ENCODE results near the gene SFMBT2.
"Not testable (repeated sequence)": the region's sequence is repeated elsewhere in the genome, so short reads cannot be mapped to it uniquely, and the experiment has no call there.

The SFMBT2 gene

DNA sequence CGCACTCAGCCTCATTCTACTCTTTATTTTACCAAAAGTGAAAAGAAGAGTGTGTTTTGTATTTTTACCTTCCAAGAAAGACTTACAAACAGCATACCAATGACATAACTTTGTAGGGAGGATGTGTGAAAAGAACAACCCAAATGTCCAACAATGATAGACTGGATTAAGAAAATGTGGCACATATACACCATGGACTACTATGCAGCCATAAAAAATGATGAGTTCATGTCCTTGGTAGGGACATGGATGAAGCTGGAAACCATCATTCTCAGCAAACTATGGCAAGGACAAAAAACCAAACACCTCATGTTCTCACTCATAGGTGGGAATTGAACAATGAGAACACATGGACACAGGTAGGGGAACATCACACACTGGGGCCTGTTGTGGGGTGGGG is 228.5 kb downstream of the SFMBT2 start:
- not testable (repeated sequence) for DNase-seq (ENCODE audit: low read depth)

DNA sequence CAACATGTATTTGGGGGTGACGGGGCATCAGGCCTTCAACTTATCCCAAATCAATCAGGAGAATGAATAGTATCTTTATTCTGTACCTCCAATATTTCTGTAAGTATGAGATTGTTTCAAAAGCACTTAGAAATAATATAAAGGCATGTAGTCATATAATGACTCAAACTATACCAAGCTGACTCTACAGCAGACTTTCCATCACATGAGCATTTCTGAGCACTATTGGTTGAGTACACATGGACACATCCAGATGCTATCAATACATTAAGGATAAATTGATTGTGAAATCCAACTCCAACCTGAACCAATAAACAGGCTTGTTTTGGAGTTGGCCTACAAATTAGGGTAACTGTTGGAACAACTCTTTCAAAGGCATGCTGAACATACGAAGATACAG is 229.4 kb downstream of the SFMBT2 start:
- DNase-seq (ENCODE audit: low read depth) = no peak

DNA sequence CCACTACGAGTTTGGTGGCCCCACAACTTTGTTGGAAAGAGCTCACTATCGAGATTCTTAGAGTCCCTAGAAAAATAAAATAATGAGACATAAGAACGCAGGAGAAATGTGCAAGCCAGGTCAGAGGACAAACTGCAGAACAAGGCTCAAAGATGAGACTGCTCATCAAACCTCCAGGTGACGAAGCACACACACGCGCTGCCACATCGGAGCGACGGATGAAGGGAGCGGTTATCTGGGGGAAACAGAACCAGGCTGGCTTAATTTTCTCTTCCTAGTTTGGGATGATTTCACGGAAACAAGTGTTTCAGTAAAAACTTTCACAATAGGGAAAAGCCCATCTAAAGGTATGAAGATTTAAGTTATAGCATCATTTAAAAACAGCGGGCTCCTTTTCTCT is 231.3 kb downstream of the SFMBT2 start:
- DNase-seq (ENCODE audit: low read depth) = no peak

DNA sequence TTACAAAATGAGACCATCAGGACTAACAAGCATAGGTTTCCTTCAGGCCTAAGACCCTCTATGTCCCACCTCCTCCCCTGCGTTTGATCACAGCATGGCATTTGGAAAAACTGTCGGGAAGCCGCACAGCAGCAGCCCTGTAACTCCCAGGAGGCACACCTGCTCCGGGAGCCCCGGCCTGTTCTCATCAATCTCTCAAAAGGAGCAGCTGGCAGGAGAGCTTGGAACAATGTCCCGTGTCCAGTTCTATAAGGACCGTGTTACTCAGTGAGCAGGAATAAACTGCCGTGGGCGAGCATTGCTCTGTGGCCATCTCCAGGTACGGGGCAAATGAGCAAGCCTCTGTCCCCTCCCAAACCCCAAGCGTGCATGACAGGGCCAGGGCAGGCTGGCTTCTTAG is 236.9 kb downstream of the SFMBT2 start:
- DNase-seq (ENCODE audit: low read depth) = no peak

DNA sequence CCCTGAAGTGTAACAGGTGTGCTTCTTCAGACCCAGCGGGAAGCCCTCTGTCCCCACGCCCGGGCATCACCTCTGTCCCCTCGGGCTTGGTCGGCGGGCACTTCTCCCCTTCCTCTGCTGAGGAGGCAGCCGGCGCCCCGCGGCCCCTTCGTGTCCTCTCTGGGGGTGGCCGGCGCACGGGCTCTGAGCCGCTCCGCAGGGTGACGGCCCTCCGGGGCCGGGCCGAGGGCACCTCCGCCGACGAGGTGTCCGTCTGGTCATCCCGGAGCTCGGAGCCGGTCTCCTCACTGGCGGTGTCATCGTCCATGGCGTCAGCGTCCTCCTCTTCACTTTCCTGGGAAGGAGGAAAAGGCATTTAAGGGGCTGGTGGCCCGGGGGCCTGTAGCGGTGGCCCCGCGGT is 239.0 kb downstream of the SFMBT2 start:
- no peak for DNase-seq (ENCODE audit: low read depth)

DNA sequence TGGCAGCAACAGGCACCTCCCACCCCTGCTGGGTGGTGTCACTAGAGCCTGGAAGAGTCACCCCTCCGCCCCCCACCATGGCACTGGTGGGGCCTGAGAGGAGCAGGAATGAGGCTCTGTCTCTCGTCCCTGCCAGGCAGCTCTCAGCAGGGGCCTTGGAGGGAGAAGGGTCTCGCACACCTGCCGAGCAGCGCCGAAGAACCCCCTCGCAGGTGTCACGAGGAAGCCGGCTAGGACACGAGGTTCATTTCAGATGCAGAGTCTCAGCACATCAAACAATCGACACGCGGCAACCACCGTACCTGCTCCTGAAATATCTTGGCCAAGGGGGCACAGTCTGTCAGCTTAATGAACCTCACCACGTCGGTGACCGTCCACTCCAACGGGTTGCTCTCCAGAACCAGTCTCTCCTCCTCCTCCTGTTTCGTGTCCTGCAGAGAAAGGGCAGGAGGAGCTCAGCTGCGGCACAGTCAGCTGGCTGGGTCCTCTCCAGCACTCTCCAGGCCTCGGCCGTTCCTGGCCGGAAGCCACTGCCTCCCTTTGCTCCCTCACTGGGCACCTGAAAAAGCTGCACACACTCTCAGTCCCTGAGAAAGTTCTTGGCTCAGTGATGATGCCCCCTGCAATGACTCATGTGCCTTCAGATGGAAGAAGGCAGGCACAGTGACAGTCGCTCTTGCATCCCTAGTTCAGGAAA is 240.1 kb downstream of the SFMBT2 start:
- DNase-seq (ENCODE audit: low read depth) = no peak

DNA sequence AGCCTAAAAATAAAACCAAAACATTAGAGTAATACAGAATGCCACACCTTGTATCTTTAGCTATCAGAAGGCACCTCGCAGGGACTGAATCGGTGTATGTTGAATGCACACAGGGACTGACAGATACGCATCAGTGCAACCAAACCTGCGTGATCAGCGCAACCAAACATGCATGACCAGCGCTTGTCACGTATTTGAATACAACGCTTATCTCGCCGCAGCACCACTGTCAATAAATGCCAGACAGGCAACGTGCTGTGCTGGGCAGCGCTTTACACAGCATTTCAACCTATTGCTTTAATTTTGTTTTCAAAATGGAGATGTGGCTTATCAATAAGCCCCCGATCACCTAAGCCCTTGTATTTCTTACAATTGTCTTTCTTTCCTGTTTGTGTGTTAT is 242.4 kb downstream of the SFMBT2 start:
- DNase-seq (ENCODE audit: low read depth) = no peak

DNA sequence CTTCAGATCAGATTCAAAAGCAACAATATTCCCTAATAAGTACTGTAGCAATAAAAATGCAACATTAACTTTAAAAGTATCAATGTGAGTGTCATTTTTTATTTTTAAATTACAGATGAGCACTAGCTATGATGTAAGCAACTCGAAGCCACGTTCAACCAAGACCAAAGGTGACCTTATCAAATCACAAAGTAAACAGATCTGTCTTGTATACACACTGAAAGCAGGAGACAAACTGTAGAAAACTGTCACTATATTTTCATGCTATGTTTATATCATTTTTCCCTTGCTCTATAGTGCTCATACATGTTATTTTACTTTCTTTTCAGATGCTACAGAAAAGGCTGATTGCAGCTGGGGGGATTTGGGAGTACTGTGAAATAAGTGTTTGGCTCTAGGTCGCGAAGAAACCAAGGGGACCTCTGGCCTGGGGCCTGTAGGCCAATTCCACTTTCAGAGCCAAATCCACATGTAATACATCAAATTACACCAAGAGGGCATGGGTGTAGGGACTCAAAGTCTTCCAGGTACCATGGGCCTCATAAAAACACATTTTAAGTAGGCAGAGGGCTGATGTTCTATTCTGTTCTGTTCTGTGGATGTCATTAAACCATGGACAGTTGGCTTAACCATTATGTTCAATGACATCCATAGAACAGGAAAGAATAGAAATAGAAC is 245.2 kb downstream of the SFMBT2 start:
- no peak for DNase-seq (ENCODE audit: low read depth)

DNA sequence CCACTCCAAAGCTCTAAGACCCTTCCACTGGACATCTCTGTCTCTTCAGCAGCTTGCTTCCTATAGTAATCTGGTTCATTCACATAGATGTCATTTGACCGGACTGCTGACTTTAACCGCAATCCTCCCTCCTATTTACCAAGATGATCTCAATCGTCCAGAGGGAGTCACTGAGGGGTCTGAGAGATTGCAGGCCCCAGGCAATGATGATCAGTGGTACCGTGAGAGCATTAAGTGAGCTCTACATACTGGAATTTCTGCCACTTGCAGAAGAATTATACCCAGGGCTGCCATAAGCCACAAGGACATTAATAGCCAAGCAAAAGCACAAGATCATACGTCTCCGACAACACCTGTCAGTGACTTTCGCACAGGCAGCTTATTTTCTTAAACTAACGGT is 245.9 kb downstream of the SFMBT2 start:
- no peak for DNase-seq (ENCODE audit: low read depth)

DNA sequence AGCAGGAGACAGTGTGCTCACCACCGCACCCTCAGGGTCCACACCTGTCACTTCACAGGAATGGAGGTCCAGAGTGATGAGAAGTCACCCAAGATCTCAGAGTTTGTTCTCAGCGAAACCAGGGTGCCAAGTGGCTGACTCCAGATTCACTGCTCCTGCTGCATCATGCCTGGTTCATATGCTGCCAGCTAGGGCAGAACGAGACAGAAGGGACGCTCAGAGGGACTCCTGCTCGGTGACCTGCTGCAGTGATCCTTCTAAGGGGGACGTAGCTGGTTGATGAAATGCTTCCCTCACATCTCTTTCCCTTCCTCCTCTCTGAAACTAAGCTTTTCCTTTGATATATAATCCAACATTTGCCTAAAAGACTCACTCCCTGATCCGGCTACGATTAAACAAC is 248.5 kb downstream of the SFMBT2 start:
- DNase-seq (ENCODE audit: low read depth) = no peak

DNA sequence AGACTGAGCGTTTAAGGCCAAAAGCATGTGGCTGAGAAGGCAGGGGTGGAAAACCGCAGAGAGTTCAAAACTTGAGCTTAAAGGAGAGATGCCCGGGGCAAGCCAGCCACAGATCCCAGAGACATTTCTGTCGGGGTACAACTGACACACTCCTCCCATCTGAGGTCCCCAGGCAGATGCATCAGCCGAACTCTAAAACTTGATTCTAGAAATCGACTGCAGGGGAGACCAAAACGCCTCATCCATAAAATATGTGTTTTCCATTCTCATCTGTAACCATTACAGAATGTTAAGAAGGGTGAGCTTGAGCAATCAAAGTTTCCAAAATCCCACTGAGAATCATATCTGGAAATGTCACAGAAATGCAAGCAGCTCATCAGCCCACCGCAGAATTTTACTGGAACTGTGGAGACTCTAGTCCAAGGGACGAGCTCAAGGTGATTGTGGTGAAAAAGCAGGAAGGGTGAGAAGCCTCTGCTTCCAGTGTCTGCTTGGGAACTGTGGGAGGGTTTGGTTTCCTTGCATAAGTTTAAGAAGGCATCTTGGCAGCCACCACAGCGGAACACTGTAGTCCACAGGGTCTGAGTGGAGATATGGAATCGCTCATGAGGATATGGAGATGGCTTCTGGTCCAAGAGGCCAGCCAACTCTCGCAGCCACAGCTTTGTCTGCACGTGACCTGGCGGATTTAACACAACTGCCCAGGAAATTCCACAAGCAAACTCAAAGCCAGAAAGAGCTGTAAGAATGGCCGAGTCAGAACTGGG is 249.2 kb downstream of the SFMBT2 start:
- no peak for DNase-seq (ENCODE audit: low read depth)

DNA sequence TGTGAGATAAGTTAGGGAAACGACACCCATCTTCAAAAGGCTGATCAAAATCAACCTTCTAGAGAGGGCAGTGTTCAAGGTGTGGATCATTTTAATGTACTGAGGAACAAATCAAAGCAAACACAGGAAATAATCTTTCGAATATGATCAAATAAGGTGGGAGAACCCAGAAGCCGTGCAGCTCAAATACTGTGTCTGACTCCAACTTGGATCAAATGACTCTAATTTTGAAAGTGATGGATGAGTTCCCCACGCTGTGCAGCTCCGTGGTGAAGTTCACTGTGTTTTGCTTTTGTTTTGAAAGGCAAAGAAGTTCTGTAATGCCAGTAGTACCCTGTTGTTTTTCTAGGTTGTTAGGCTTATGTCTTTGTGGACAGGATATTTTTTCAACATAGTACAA is 250.9 kb downstream of the SFMBT2 start:
- no peak for DNase-seq (ENCODE audit: low read depth)

DNA sequence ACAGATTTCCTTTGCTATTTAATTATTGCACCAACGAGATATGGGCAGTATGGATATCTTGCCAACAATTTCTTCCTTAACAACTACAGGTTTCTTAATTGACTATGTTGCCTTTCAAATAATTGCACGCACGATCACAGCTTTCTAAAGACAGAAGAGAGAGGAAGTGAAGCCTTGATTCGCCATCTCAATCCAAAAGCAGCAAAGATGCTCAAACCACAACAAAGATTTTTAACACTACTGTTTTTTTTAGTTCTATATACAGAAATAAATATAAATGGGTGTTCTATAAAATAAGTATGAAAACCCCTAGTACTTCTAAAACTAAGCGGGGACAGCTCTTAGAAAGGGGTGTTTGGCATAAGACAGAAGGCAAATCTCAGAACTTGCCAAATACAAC is 251.3 kb downstream of the SFMBT2 start:
- no peak for DNase-seq (ENCODE audit: low read depth)

DNA sequence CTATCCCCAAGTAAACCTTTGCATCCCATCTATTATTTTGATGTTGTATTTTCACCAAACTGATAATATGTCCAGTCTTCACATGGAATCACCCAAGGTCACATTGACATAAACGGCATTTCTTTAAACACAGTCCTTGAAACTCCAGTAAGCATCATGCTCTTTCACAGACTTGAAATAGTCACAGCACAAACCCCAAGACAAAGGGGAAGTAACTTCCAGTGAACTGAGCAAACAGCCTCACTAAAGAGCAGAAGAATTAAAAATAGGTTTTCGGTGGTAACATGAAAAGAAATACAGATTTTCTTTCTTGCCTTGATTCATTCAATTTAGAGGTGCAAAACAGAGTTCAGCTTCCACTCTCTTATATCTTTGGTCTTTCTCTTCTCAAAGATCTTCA is 253.7 kb downstream of the SFMBT2 start:
- no peak for DNase-seq (ENCODE audit: low read depth)

DNA sequence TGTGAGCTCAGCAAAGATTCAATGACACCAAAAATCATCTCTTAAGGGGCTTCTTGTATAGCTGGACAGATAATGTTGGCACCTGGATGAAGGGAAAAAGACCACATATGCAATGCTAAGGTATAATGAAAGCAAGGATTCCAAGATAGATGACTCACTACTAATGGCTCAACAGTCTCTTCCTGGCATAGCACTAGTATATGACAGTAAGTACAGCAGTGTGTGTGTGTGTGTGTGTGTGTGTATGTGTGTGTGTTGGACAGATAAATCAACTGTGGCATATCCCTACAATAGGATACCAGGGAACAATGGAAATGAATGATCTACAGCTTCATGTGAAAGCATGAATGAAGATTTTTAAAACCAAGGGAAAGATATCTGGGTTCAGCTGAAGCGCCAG is 257.1 kb downstream of the SFMBT2 start:
- no peak for DNase-seq (ENCODE audit: low read depth)

DNA sequence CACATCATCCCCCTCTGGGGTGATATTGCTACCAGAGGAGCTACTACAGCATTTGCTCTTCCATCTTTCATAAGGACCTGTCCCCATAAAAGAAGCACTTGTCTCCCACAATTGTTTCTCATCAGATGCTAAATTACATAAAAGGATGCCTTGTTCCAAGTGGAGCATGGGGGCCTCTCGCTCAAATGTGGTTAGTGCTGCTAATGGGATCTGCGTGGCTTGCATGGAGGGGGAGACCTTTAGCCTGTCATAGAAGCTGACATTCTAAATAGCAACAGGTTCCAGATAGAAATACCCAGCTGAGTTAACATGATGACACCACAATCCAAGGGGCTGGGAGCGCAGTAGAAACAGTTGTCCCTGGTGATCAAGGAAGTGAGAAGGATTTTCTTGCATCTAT is 257.9 kb downstream of the SFMBT2 start:
- no peak for DNase-seq (ENCODE audit: low read depth)

DNA sequence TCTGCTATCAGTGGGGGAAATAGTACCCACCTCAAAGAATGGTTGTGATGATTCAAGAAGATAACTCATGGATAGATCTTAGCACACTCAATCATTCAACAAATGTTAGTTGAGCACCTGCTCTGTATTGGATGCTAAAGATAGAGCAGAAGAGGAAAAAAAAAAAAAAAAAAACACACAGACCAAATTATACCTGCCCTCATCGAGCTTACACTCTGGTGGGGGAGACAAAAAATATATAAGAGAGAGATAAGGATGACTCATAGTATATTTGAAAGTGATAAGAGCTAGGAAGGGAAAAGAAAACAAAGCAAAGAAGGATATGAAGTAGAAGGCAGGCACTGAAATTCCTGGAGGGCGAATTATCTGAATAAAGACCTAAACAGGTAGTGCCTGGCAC is 258.5 kb downstream of the SFMBT2 start:
- no peak for DNase-seq (ENCODE audit: low read depth)

DNA sequence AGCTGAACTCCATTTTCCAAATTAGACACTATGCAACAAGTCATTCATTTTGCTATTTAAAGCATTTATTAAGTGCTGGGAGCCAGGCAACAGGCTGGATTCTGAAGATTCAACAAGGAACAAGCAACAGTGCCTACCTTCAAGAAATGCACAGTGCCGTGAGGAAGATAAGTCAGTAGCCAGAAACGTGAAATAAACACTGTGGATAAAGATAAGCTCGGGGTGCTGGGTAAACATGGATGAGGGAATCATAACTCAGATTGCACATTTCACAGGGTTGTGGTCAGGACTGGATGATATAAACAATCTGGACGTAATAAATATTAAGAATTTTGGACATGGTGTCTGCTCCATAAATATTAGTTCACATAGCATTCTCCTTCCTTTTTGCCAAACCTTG is 259.3 kb downstream of the SFMBT2 start:
- DNase-seq (ENCODE audit: low read depth) = no peak

DNA sequence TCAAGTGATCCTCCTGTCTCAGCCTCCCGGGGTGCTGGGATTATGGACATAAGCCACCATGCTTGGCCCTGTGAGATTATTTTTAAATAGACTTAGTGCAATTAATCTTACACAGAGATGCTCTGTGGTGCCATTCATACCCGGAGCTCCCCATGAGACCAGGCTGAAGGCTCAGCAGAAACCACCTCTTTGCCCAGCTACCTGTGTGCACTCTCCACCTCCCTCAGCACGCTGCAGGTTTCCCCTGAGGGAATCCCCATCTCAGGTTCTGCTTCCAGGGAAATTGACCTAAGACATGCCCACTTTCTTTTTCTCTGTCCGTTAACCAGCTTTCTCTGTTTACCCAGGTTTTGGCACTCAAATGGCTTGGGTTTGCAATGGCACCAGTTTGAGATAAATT is 260.5 kb downstream of the SFMBT2 start:
- no peak for DNase-seq (ENCODE audit: low read depth)

DNA sequence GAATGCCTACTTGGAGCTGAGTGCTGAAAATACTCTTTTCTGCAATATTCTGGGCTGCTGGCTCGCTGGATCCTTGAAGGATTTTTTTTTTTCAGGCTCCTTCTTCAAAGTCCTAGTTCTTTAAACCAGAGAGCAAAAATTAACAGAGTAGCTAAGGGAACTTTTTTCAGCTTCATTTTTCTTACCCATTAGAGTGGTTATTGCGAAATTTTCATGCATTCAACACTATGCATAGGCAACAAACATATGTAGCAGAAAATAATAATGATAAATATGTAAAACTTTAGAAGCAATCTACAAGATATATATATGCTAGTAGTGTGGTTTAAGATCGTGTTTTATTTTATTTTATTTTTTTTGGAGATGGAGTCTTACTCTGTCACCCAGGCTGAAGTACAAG is 264.6 kb downstream of the SFMBT2 start:
- DNase-seq (ENCODE audit: low read depth) = no peak

DNA sequence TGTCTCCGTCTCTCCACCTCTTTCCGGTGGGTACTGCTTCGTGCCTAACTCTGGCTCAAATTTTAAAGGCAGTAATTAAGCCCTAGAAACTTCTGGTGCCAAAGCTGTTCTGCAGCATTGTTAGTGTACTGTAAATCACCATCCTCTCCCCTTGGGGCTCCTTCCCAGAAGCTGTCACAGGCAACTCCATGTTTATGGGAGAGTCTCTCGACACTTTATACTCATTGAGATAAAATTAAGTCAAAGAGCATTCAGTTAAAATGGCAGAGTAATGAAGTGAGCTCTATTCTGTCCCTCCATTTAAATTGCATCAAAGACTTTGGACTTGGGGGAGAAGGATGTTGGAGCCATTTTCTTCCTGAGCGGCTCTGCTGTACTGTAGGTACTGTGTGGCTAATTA is 274.8 kb downstream of the SFMBT2 start:
- DNase-seq (ENCODE audit: low read depth) = no peak

DNA sequence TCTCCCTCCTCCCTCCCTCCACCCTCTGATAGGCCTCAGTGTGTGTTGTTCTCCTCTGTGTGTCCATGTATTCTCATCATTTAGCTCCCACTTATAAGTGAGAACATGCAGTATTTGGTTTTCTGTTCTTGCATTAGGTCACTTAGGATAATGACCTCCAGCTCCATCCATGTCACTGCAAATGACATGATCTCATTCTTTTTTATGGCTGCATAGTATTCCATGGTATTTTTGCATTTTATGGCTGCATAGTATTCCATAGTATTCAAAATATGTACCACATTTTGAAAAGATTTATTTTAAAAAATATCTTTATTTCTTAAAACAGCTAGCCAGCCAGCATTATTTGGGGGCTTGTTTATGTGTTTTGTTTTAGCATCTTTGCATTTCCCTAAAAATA is 275.6 kb downstream of the SFMBT2 start:
- no peak for DNase-seq (ENCODE audit: low read depth)

DNA sequence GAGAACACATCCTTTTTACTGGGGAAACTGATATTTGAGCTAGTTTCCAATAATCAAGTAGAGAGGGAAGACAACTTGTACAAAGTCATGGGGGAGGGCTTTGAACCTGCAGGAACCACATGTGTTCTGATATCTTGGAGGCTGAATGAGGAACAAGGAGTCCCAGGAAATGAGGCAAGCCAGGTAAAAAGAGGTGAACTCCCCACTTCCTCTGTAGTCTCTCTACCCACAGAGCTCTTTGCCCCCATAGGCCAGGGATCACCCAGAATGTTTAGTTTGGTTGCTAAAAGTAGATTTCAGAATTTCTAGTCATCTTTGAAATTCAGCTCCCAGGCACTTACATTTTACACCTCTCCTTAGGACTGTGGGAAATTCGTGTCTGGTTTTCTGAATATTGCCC is 276.4 kb downstream of the SFMBT2 start:
- DNase-seq (ENCODE audit: low read depth) = no peak

All from stimulated activated CD8-positive, alpha-beta memory T cell treated with anti-CD3 and anti-CD28 coated beads, Interleukin-12 subunit alpha, Interleukin-12 subunit beta, amount 100 ng/mL, for 4 hours (primary cell).